Prostate gland (tissue), 2 donors: Measurements from ENCODE around the gene STK38L. TPM values are rescaled to one million over a fixed set of nuclear protein-coding genes. Genes with fewer than 3 reads are reported as not detected.

ENCODE experiments used
- DNase-seq: peaks from one replicate; pipeline ENCODE4 v3.0.0-alpha.2; 2019; ENCODE audit warnings: low spot score
- H3K27ac ChIP-seq, 2 donors: fragments of 200-600 bp; sonication (generic); 2 replicates each; pipeline ENCODE4 v1.5.1; 2017 to 2019
- H3K27me3 ChIP-seq: fragments of 200-600 bp; sonication (generic); replicated peaks from 2 replicates; pipeline ENCODE4 v1.5.1; 2019; ENCODE audit not compliant: insufficient read depth
- H3K36me3 ChIP-seq, 2 donors: fragments of 200-600 bp; sonication (generic); 1 replicate in 1 of 2; 2 replicates in 1 of 2; pipeline versions ENCODE4 v1.5.1 to v1.8.1; 2017 to 2019
- H3K4me1 ChIP-seq: fragments of 200-600 bp; sonication (generic); replicated peaks from 2 replicates; pipeline ENCODE4 v1.5.1; 2019
- H3K4me3 ChIP-seq, 2 donors: fragments of 200-600 bp; sonication (generic); 2 replicates each; pipeline ENCODE4 v1.5.1; 2017 to 2019
- H3K9me3 ChIP-seq: fragments of 200-600 bp; sonication (generic); 2 replicates; pipeline ENCODE4 v1.5.1; 2017
- POLR2A ChIP-seq: fragments of 450-650 bp; IDR thresholded peaks from one replicate; pipeline ENCODE4 v1.6.1; 2016; ENCODE audit warnings: antibody characterized with exemption, mild to moderate bottlenecking
- POLR2AphosphoS5 ChIP-seq: sonication (generic); formaldehyde crosslinking; IDR thresholded peaks from one replicate; pipeline ENCODE4 v1.6.1; 2017; ENCODE audit warnings: antibody characterized with exemption
- WGBS: methylation state at CpG from one replicate; pipeline ENCODE4 v1.1.5; 2018; 5-methylcytosine and 5-hydroxymethylcytosine counted together
- intact Hi-C: fragments of 100-400 bp; cut with DNase I; formaldehyde crosslinking; loops from one replicate; pipeline ENCODE4 v1.14.2; 2022
- total RNA-seq, 2 donors: library from RNA; depleted of rRNA; stranded (reverse); fragments of >200 nt; gene quantifications; one replicate each; pipeline ENCODE4 v1.1.0, GENCODE V29; 2016
- TF ChIP-seq, protein P1 (sequence below), 4 experiments: fragments of 200-600 bp in 2 of 4; fragments of 450-650 bp in 2 of 4; sonication (generic) in 2 of 4; IDR thresholded peaks; 1 replicate in 3 of 4; 2 replicates in 1 of 4; pipeline ENCODE4 v1.5.1; 2016 to 2019; ENCODE audit warnings: antibody characterized with exemption in 4 of 4, mild to moderate bottlenecking in 2 of 4, moderate library complexity in 2 of 4

The STK38L gene
- total RNA-seq, 2 donors from 2014 or later = 25.3 to 37.1 TPM

DNA sequence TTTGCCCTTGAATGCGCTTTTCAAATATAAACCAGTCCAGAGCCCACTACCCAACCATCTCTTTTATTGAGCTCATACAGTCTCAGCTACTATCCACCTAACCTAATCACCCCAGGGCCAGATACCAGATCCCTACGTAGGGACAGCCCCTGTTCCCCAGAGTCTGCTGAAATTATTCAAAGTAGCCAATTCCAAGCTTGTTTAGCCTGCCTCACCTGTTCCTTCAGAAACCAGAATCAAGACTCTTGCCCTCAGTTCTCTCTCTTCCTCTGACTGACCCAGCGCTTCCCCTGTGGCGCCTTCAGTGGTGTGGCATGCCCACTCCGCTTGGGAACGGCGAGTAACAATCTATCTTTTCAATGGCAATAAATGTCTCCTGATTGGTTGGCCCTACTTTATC, 107.4 kb downstream of the STK38L start:
- WGBS = 99% methylated on average over 7 of the region's 7 CpGs
- no peaks in the 10 kb centered on the region for H3K4me1 ChIP-seq
- no peaks in the 10 kb centered on the region for H3K36me3 ChIP-seq
- H3K9me3 ChIP-seq = no peaks in the 10 kb centered on the region
- H3K4me3 ChIP-seq = no peak overlapping the region
- H3K27ac ChIP-seq = no peak overlapping the region
- H3K27me3 ChIP-seq = no peaks in the 10 kb centered on the region
- intact Hi-C loops = no loop called here
- no peak for DNase-seq
- no peak for TF ChIP-seq POLR2A
- TF ChIP-seq, protein P1, sequence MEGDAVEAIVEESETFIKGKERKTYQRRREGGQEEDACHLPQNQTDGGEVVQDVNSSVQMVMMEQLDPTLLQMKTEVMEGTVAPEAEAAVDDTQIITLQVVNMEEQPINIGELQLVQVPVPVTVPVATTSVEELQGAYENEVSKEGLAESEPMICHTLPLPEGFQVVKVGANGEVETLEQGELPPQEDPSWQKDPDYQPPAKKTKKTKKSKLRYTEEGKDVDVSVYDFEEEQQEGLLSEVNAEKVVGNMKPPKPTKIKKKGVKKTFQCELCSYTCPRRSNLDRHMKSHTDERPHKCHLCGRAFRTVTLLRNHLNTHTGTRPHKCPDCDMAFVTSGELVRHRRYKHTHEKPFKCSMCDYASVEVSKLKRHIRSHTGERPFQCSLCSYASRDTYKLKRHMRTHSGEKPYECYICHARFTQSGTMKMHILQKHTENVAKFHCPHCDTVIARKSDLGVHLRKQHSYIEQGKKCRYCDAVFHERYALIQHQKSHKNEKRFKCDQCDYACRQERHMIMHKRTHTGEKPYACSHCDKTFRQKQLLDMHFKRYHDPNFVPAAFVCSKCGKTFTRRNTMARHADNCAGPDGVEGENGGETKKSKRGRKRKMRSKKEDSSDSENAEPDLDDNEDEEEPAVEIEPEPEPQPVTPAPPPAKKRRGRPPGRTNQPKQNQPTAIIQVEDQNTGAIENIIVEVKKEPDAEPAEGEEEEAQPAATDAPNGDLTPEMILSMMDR (IDR thresholded peaks at IDR 0.05) = no peak
- TF ChIP-seq POLR2AphosphoS5 = no peak

DNA sequence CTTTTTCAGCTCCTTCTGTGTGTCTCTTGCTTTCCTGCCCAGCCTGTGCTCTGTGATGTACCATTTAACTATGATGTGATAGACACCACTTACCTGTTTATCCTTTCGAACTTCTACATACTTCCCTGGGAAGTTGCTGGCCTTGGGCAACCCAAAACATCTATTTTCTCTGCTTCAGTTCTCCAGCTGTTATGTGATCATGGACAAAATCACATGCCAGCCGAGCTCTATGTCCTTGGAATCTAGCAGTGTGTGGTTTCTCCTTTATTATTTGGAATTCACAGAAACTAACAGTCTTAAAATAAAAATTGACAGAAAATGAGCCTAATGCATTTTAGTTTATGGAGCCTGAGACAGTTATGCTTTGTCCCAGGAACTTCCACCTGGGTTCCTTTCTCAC, 111.4 kb downstream of the STK38L start:
- Histone ChIP-seq H3K27ac (no peak overlapping the region), H3K27me3 (no peaks in the 10 kb centered on the region), H3K4me3 (no peak overlapping the region), H3K4me1 (no peaks in the 10 kb centered on the region), H3K36me3 (no peaks in the 10 kb centered on the region), H3K9me3 (no peaks in the 10 kb centered on the region)
- TF ChIP-seq POLR2A (no peak), POLR2AphosphoS5 (no peak)
- TF ChIP-seq, protein P1 (IDR thresholded peaks at IDR 0.05) = no peak
- WGBS = 86% methylated on average over 2 of the region's 2 CpGs
- intact Hi-C loops = no loop called here
- DNase-seq = no peak

DNA sequence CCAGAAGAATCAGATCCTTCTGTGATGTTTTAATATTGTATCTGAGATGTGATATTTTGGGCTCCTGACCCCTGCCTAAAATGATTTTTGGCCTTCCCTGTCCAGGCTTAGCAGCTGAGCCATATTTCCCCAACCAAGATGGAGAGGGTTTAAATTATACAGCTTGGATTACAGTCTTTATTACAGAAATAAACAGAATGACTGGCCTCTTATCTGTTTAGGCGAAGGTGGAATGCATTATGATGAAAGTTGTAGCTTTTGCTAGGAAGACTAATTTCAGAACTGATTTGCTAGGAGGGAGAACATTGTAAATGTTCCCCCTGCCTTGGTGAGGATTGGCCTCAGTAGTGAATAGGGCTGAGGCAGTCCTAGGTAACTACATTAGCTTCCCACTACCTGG, 111.9 kb downstream of the STK38L start:
- Histone ChIP-seq H3K27ac (no peak overlapping the region), H3K9me3 (no peaks in the 10 kb centered on the region), H3K27me3 (no peaks in the 10 kb centered on the region), H3K36me3 (no peaks in the 10 kb centered on the region), H3K4me1 (no peaks in the 10 kb centered on the region), H3K4me3 (no peak overlapping the region)
- 91% methylated on average over 1 of the region's 1 CpG for WGBS
- intact Hi-C loops = no loop called here
- TF ChIP-seq, protein P1 (IDR thresholded peaks at IDR 0.05) = no peak
- no peak for TF ChIP-seq POLR2AphosphoS5
- TF ChIP-seq POLR2A = no peak
- no peak for DNase-seq

DNA sequence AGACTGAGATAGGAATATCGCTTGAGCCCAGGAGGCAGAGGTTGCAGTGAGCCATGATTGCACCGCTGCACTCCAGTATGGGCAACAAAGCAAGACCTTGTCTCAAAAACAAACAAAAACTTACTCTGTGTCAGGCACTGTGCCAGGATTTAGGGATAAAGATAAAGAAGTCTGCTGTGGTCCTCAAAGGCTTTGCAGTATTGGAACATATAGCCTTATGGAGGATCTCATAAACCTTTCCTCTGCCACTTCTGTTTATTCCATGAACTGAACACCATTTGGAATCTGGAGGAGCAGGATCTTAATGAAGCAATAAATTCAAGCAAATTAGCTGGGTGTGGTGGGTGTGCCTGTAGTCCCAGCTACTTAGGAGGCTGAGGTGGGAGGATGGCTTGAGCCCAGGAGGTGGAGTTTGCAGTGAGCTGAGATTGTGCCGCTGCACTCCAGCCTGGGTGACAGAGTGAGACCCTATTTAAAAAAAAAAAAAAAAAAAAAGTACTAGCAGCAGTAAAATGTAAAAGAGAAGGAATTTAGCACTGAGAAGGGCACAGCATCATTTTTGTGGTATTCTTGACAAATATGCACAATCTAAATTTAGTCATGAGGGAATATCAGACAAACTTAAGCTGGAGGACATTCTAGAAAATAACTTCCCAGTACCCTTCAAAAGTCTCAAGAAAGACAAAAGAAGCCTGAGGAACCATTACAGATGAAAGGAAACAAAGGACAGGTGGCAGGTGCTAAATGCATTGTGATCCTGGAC, 115.7 kb downstream of the STK38L start:
- WGBS = 86% methylated on average over 3 of the region's 3 CpGs
- H3K27ac ChIP-seq = no peak overlapping the region
- TF ChIP-seq POLR2AphosphoS5 (no peak), POLR2A (no peak)
- TF ChIP-seq, protein P1 (IDR thresholded peaks at IDR 0.05) = no peak
- DNase-seq = no peak
- no peaks in the 10 kb centered on the region for H3K4me1 ChIP-seq
- H3K27me3 ChIP-seq = no peaks in the 10 kb centered on the region
- intact Hi-C loops = no loop called here
- no peak overlapping the region for H3K4me3 ChIP-seq
- H3K36me3 ChIP-seq = no peaks in the 10 kb centered on the region
- no peaks in the 10 kb centered on the region for H3K9me3 ChIP-seq

DNA sequence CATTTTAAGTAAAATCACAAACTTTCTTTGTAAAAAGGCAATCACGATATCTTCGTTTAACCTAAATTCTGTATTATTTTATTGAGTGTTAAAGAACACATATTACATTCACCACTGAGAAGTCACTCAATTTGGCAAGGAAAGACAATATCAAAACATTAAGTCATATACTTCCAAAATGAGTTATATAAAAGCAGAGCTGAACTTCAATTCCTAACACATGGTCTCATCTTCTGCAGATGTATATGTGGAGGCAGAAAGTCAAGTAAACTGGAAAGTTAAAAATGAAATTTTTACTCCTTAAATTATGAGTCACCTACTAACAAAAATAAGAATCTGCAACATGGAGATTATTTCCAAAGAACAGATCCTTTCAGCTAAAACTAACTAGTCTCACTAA, 117.3 kb downstream of the STK38L start:
- H3K27me3 ChIP-seq = no peaks in the 10 kb centered on the region
- H3K4me1 ChIP-seq = no peaks in the 10 kb centered on the region
- no peak overlapping the region for H3K27ac ChIP-seq
- no peaks in the 10 kb centered on the region for H3K36me3 ChIP-seq
- H3K9me3 ChIP-seq = no peaks in the 10 kb centered on the region
- no peak for DNase-seq
- TF ChIP-seq POLR2A (no peak), POLR2AphosphoS5 (no peak)
- TF ChIP-seq, protein P1 (IDR thresholded peaks at IDR 0.05) = no peak
- 91% methylated on average over 2 of the region's 2 CpGs for WGBS
- H3K4me3 ChIP-seq = no peak overlapping the region
- intact Hi-C loops = no loop called here
